Vagina (tissue), 2 donors: Measurements from ENCODE around the gene TEX13D.

ENCODE experiments used
- CTCF ChIP-seq, 3 experiments: fragments of 450-650 bp in 2 of 3; fragments of 200-600 bp in 1 of 3; sonication (generic) in 1 of 3; IDR thresholded peaks; one replicate each; pipeline ENCODE4 v1.5.1; 2017 to 2019; ENCODE audit warnings: antibody characterized with exemption in 3 of 3, mild to moderate bottlenecking in 2 of 3, moderate library complexity in 2 of 3
- POLR2A ChIP-seq, 2 donors: fragments of 450-650 bp; IDR thresholded peaks; one replicate each; pipeline ENCODE4 v1.6.1; 2017; ENCODE audit warnings: antibody characterized with exemption in 2 of 2, mild to moderate bottlenecking in 2 of 2, moderate library complexity in 2 of 2

GRCh38 chrX:124344246-124344645 lies 11.8 kb downstream of the TEX13D start:
- TF ChIP-seq CTCF (IDR thresholded peaks at IDR 0.05) (no peak), POLR2A (IDR thresholded peaks at IDR 0.05) (no peak)
